ENCODE measurements around the gene CENPW.

- TF ChIP-seq CTCF (IDR thresholded peaks at IDR 0.05) (no peak), POLR2A (IDR thresholded peaks at IDR 0.05) (no peak)
Observed at GRCh38 chr6:126352514-126352913, 12.6 kb downstream of the CENPW start.

All from lower leg skin (tissue), 3 donors.